Transverse colon (tissue), 4 donors: ENCODE measurements around the gene PDE8B. TPM values are rescaled to one million over a fixed set of nuclear protein-coding genes. Genes with fewer than 3 reads are reported as not detected.

ENCODE experiments used
- DNase-seq: peaks from one replicate; pipeline ENCODE4 v3.0.0-alpha.2; 2019
- H3K27ac ChIP-seq, 4 donors: fragments of 200-600 bp; sonication (generic); 2 replicates each; pipeline ENCODE4 v1.5.1; 2016 to 2018; ENCODE audit warnings: inconsistent platforms in 4 of 4
- H3K27me3 ChIP-seq: fragments of 200-600 bp; sonication (generic); 2 replicates; pipeline ENCODE4 v1.5.1; 2017; ENCODE audit warnings: inconsistent platforms
- H3K36me3 ChIP-seq, 4 donors: fragments of 200-600 bp; sonication (generic); 2 replicates each; pipeline ENCODE4 v1.5.1; 2017 to 2019; ENCODE audit warnings: inconsistent platforms in 4 of 4
- H3K4me1 ChIP-seq, 4 donors: fragments of 200-600 bp; sonication (generic); 2 replicates each; pipeline ENCODE4 v1.5.1; 2017 to 2020; ENCODE audit warnings: inconsistent platforms in 4 of 4
- H3K4me3 ChIP-seq, 4 donors: fragments of 200-600 bp; sonication (generic); 1 replicate in 1 of 4; 2 replicates in 3 of 4; pipeline versions ENCODE4 v1.5.1 to v1.6.1; 2017 to 2019; ENCODE audit warnings: inconsistent platforms in 4 of 4
- H3K9me3 ChIP-seq, 2 donors: fragments of 200-600 bp; sonication (generic); 2 replicates each; pipeline ENCODE4 v1.5.1; 2017 to 2019; ENCODE audit warnings: inconsistent platforms in 2 of 2
- EP300 ChIP-seq: sonication (generic); formaldehyde crosslinking; IDR thresholded peaks from one replicate; pipeline ENCODE4 v1.6.1; 2017; ENCODE audit warnings: antibody characterized with exemption, low read depth
- POLR2A ChIP-seq: fragments of 450-650 bp; IDR thresholded peaks from one replicate; pipeline ENCODE4 v1.6.1; 2016; ENCODE audit warnings: antibody characterized with exemption, mild to moderate bottlenecking, moderate library complexity
- POLR2AphosphoS5 ChIP-seq, 3 donors: sonication (generic); formaldehyde crosslinking; IDR thresholded peaks; one replicate each; pipeline ENCODE4 v1.6.1; 2016; ENCODE audit warnings: antibody characterized with exemption in 3 of 3
- WGBS, 2 donors: methylation state at CpG; one replicate each; pipeline ENCODE4 v1.1.5; 2018; ENCODE audit warnings: low coverage in 1 of 2; 5-methylcytosine and 5-hydroxymethylcytosine counted together
- in situ Hi-C, 4 donors: fragments of 200-750 bp; cut with MboI; loops; one replicate each; pipeline versions ENCODE4 v1.15.0 to v1.15.1; 2017; ENCODE audit warnings: low sequenced_read_pairs in 3 of 4, low pct_ligation_motif_present in 1 of 4, low pct_unique_long_range_greater_than_20kb in 1 of 4
- intact Hi-C: fragments of 100-400 bp; cut with DNase I; formaldehyde crosslinking; loops from one replicate; pipeline ENCODE4 v1.15.1; 2023; ENCODE audit warnings: low total_unique reads
- total RNA-seq, 4 donors: library from RNA; depleted of rRNA; stranded (reverse); fragments of >200 nt; gene quantifications; one replicate each; pipeline ENCODE4 v1.1.0, GENCODE V29; 2016
- TF ChIP-seq, protein P1 (sequence below), 5 experiments: fragments of 200-600 bp in 3 of 5; fragments of 450-650 bp in 2 of 5; sonication (generic) in 3 of 5; IDR thresholded peaks; 1 replicate in 2 of 5; 2 replicates in 3 of 5; pipeline ENCODE4 v1.5.1; 2016 to 2017; ENCODE audit warnings: antibody characterized with exemption in 5 of 5, inconsistent platforms in 3 of 5, mild to moderate bottlenecking in 2 of 5, moderate library complexity in 1 of 5

PDE8B gene
- total RNA-seq, 4 donors from 2014 or later, result 0.40 to 22.4 (median 1.2) TPM

DNA sequence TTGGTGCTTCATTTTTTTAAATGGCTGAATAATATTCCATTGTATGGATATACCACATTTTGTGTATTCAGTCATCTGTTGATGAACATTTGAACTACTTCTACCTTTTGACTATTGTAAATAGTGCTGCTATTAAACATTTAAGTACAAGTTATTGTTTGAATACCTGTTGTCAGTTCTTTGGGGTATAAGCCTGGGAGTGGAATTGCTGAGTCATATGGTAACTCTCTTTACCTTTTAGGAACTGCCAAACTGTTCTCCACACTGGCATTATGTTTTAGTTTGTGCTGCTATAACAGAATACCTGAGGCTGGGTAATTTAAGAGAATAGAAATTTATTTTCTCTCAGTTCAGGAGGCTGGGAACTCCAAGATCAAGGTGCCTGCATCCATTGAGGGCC lies 15.7 kb upstream of the PDE8B start:
- Histone ChIP-seq H3K36me3 (no peaks in the 10 kb centered on the region), H3K27me3 (no peaks in the 10 kb centered on the region), H3K9me3 (peaks cover 5 to 8% of the 10 kb centered on the region in 2 donors), H3K4me3 (no peak overlapping the region), H3K4me1 (no peaks in the 10 kb centered on the region), H3K27ac (no peak overlapping the region)
- in situ Hi-C loops, result no loop called here
- TF ChIP-seq POLR2AphosphoS5 (IDR thresholded peaks at IDR 0.05) (no peak), EP300 (no peak)
- TF ChIP-seq, protein P1, sequence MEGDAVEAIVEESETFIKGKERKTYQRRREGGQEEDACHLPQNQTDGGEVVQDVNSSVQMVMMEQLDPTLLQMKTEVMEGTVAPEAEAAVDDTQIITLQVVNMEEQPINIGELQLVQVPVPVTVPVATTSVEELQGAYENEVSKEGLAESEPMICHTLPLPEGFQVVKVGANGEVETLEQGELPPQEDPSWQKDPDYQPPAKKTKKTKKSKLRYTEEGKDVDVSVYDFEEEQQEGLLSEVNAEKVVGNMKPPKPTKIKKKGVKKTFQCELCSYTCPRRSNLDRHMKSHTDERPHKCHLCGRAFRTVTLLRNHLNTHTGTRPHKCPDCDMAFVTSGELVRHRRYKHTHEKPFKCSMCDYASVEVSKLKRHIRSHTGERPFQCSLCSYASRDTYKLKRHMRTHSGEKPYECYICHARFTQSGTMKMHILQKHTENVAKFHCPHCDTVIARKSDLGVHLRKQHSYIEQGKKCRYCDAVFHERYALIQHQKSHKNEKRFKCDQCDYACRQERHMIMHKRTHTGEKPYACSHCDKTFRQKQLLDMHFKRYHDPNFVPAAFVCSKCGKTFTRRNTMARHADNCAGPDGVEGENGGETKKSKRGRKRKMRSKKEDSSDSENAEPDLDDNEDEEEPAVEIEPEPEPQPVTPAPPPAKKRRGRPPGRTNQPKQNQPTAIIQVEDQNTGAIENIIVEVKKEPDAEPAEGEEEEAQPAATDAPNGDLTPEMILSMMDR (IDR thresholded peaks at IDR 0.05), result no peak
- no peak for DNase-seq
- intact Hi-C loops, result no loop called here

DNA sequence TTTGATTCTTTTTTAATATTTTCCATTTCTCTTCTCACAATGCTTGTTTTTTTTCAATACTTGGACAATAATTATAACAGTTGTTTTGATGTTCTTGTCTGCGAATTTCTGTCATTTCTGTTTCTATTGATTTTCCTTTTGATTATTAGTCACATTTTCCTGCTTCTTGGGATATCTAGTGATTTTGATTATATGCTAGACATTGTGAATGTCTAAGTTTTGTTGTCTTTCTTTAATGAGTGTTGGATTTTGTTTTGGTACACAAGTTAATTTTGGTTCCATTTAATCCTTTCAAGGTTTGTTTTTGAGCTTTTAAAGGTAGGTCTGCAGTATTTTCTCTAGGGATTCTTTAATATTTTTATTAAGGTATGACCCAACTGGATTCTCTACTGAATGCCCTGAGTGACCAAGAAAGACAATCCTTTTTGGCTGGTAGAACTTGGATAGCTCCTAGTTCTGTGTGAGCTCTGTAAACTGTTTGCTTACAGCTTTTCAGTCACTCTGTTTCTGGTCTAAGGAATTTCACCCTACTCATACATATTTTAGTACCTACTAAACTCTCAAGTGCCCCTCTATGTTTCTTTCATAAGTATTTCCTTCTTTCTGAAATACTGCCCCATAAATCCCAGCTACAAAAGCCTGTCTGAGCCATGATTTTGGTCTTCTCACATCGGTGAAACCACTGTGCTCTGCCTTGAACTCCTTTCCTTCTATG lies 12.5 kb upstream of the PDE8B start:
- no peak for DNase-seq
- Histone ChIP-seq H3K4me1 (no peaks in the 10 kb centered on the region), H3K4me3 (no peak overlapping the region), H3K36me3 (no peaks in the 10 kb centered on the region), H3K27me3 (no peaks in the 10 kb centered on the region), H3K9me3 (peaks cover 5 to 8% of the 10 kb centered on the region in 2 donors), H3K27ac (no peak overlapping the region)
- intact Hi-C loops (no loop called here), in situ Hi-C loops (no loop called here)
- 43 to 71% methylated on average over 1 to 2 of the region's 2 CpGs for WGBS, 2 donors
- TF ChIP-seq, protein P1 (IDR thresholded peaks at IDR 0.05), result no peak
- TF ChIP-seq POLR2A (no peak), POLR2AphosphoS5 (IDR thresholded peaks at IDR 0.05) (no peak), EP300 (no peak)

DNA sequence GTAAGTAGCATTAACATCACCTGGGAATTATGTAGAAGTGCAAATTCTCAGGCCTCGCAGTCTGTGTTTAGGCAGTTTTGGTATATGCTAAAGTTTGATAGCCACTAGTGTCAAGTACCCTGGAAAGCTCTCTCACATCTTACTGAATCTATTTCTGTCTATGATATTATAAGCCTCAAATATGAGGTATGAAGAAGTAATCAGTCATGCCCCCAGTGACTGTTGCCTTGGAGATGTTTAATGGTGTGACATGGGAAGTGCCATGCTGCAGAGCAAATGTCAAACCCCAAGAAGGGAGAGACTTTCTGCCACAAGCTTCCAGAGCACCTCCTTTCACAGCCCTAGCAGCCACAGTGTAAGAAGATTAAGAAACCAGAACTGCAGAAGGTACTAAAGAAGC lies 9.8 kb upstream of the PDE8B start:
- H3K36me3 ChIP-seq, result no peaks in the 10 kb centered on the region
- in situ Hi-C loops, result no loop called here
- H3K4me1 ChIP-seq, result no peaks in the 10 kb centered on the region
- no peak for DNase-seq
- H3K4me3 ChIP-seq, result no peak overlapping the region
- WGBS, 2 donors, result 97% methylated on average over 1 of the region's 1 CpG; no CpG with 5 or more reads in 1 of the 2 donors
- TF ChIP-seq, protein P1 (IDR thresholded peaks at IDR 0.05), result no peak
- TF ChIP-seq EP300 (no peak), POLR2AphosphoS5 (IDR thresholded peaks at IDR 0.05) (no peak), POLR2A (no peak)
- intact Hi-C loops, result no loop called here
- no peak overlapping the region for H3K27ac ChIP-seq
- no peaks in the 10 kb centered on the region for H3K27me3 ChIP-seq
- peaks cover 5 to 8% of the 10 kb centered on the region in 2 donors for H3K9me3 ChIP-seq

DNA sequence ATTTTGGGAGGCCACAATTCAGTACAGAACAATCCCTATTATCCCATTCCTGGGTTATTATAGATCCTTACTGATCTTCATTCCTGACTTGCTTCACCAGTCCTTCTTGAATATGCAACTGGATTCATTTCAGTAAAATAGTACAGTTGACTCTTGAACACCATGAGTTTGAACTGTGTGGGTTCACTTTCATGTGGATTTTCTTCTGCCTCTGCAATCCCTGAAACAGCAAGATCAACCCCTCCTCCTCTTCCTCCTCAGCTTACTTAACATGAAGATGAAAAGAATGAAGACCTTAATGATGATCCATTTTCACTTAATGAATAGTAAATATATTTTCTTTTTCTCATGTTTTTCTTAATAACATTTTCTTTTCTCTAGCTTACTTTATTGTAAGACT lies 8.3 kb upstream of the PDE8B start:
- intact Hi-C loops (no loop called here), in situ Hi-C loops (no loop called here)
- no peak overlapping the region for H3K27ac ChIP-seq
- no peaks in the 10 kb centered on the region for H3K4me1 ChIP-seq
- H3K4me3 ChIP-seq, result no peak overlapping the region
- peaks cover 5 to 8% of the 10 kb centered on the region in 2 donors for H3K9me3 ChIP-seq
- no peak for DNase-seq
- H3K36me3 ChIP-seq, result no peaks in the 10 kb centered on the region
- TF ChIP-seq POLR2A (no peak), POLR2AphosphoS5 (IDR thresholded peaks at IDR 0.05) (no peak), EP300 (no peak)
- TF ChIP-seq, protein P1 (IDR thresholded peaks at IDR 0.05), result no peak
- no peaks in the 10 kb centered on the region for H3K27me3 ChIP-seq
